GM19395 (cell line): ENCODE data around the gene FARP1.
"Not testable (repeated sequence)": the region's sequence is repeated elsewhere in the genome, so short reads cannot be mapped to it uniquely, and the experiment has no call there.

Experiments used
- ATAC-seq: cut with Tn5 transposase; IDR thresholded peaks from one replicate; pipeline ENCODE4 v1.9.1; 2021; ENCODE audit warnings: mild to moderate bottlenecking, moderate library complexity; ENCODE audit not compliant: unreplicated experiment

Gene FARP1

GRCh38 chr13:98258226-98258625, 115.3 kb downstream of the FARP1 start:
- ATAC-seq, result no peak

GRCh38 chr13:98260357-98261164, 117.7 kb downstream of the FARP1 start:
- no peak for ATAC-seq

- no peak for ATAC-seq
Measured at GRCh38 chr13:98261165-98261702, 118.3 kb downstream of the FARP1 start.

GRCh38 chr13:98262292-98262691, 119.4 kb downstream of the FARP1 start:
- no peak for ATAC-seq

- no peak for ATAC-seq
Measured at GRCh38 chr13:98263841-98264240, 120.9 kb downstream of the FARP1 start.

- no peak for ATAC-seq
Measured at GRCh38 chr13:98264877-98265276, 122.0 kb downstream of the FARP1 start.

GRCh38 chr13:98265692-98266551, 123.0 kb downstream of the FARP1 start:
- no peak for ATAC-seq

GRCh38 chr13:98267080-98267912, 124.4 kb downstream of the FARP1 start:
- ATAC-seq, result peak; percentile 70

GRCh38 chr13:98269386-98269785, 126.5 kb downstream of the FARP1 start:
- ATAC-seq, result no peak

GRCh38 chr13:98270819-98271218, 127.9 kb downstream of the FARP1 start:
- ATAC-seq, result no peak

- ATAC-seq, result not testable (repeated sequence)
Measured at GRCh38 chr13:98271646-98272045, 128.8 kb downstream of the FARP1 start.

- ATAC-seq, result no peak
Measured at GRCh38 chr13:98272549-98272948, 129.7 kb downstream of the FARP1 start.

GRCh38 chr13:98273067-98273823, 130.4 kb downstream of the FARP1 start:
- ATAC-seq, result no peak

GRCh38 chr13:98273824-98274742, 131.2 kb downstream of the FARP1 start:
- no peak for ATAC-seq

GRCh38 chr13:98274921-98275487, 132.1 kb downstream of the FARP1 start:
- no peak for ATAC-seq

- ATAC-seq, result no peak
Measured at GRCh38 chr13:98275681-98276171, 132.8 kb downstream of the FARP1 start.

GRCh38 chr13:98276486-98276885, 133.6 kb downstream of the FARP1 start:
- no peak for ATAC-seq

- ATAC-seq, result no peak
Measured at GRCh38 chr13:98278068-98278724, 135.3 kb downstream of the FARP1 start.
